ENCODE measurements around the gene CLCA2.

CLCA2 gene

DNA sequence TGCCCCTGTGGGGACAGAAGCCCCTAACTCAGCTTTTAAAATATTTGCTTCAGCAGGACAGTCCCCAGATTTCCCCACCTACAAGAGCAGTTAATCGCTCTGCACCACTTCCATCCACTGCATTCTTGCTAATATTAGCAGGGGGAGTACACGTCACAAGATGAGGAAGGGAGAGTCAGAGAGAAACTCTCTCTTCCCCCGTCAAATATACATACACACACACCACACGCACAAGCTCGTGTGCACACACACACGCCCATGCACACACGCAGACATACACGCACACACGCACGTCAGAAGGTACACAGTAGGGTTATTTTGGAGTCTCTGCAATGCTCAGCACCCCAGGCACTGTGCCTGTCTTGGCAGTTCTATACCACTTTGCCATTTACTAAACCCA, 46.9 kb downstream of the CLCA2 start (continued):
- TF ChIP-seq ZBTB6 (tag by site-specific recombination; IDR thresholded peaks at IDR 0.05), result no peak
- TF ChIP-seq ZNF701 (tag by site-specific recombination; IDR thresholded peaks at IDR 0.05), result no peak
- no peak for TF ChIP-seq ZNF555 (tag by site-specific recombination; conservative IDR thresholded peaks at IDR 0.05)
- TF ChIP-seq ZNF449 (tag by site-specific recombination; IDR thresholded peaks at IDR 0.05), result no peak
- TF ChIP-seq, protein P1, sequence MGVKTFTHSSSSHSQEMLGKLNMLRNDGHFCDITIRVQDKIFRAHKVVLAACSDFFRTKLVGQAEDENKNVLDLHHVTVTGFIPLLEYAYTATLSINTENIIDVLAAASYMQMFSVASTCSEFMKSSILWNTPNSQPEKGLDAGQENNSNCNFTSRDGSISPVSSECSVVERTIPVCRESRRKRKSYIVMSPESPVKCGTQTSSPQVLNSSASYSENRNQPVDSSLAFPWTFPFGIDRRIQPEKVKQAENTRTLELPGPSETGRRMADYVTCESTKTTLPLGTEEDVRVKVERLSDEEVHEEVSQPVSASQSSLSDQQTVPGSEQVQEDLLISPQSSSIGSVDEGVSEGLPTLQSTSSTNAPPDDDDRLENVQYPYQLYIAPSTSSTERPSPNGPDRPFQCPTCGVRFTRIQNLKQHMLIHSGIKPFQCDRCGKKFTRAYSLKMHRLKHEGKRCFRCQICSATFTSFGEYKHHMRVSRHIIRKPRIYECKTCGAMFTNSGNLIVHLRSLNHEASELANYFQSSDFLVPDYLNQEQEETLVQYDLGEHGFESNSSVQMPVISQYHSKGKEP (tag by site-specific recombination; IDR thresholded peaks at IDR 0.05), result no peak
- no peak for TF ChIP-seq ZNF18 (tag by site-specific recombination; IDR thresholded peaks at IDR 0.05)
- TF ChIP-seq PRDM1 (tag by site-specific recombination; IDR thresholded peaks at IDR 0.05), result no peak
- TF ChIP-seq ZNF202 (tag by site-specific recombination; IDR thresholded peaks at IDR 0.05; ENCODE audit: borderline replicate concordance), result no peak
- no peak for TF ChIP-seq REPIN1 (tag by site-specific recombination; IDR thresholded peaks at IDR 0.05; ENCODE audit: low read depth)

DNA sequence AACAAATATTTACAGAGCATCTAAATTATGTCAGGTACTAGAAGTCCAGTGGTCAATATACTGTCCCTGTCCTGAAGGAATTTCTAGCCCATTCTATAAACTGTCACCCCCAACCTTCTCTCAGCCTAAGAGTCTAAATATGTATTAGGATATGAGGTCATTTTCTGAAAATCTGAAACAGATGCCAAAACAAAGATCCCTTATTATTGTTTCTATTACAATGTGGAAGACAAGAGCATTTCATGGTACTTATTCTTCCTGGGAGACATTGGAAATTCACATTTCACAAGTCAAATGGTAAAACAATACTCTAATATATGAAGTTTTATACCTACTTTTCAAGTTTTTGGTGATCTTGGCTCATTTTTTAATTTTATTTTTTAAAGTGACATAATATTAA, 47.3 kb downstream of the CLCA2 start:
- POLR2A ChIA-PET, result no interaction called here
- H3K4me1 ChIP-seq (ENCODE audit: control insufficient read depth, insufficient read depth, low read length), result no peaks in the 10 kb centered on the region
- no peak overlapping the region for H3K27ac ChIP-seq (ENCODE audit: extremely low read depth, low read depth, low read length)
- no peak for TF ChIP-seq ZNF521 (tag by site-specific recombination; IDR thresholded peaks at IDR 0.05)
- TF ChIP-seq ZNF624 (tag by site-specific recombination; IDR thresholded peaks at IDR 0.05), result no peak
- no peak for TF ChIP-seq ZNF658 (tag by site-specific recombination; IDR thresholded peaks at IDR 0.05)
- no peak for TF ChIP-seq YY2 (tag by site-specific recombination; IDR thresholded peaks at IDR 0.05)
- H3K4me3 ChIP-seq (ENCODE audit: low read depth, low read length), result no peak overlapping the region
- H3K9me3 ChIP-seq (ENCODE audit: control insufficient read depth, insufficient read depth, low read depth, low read length), result no peaks in the 10 kb centered on the region
- CTCF ChIA-PET, result interaction anchor here (1.6 to 2.3 kb wide), 2 partner anchors 9 to 29 kb away, joined by 4 to 6 read pairs; no protein-coding TSS in a partner anchor
- H3K36me3 ChIP-seq (ENCODE audit: control insufficient read depth in 2 of 2, insufficient read depth in 1 of 2, low read length in 2 of 2), result no peaks in the 10 kb centered on the region

DNA sequence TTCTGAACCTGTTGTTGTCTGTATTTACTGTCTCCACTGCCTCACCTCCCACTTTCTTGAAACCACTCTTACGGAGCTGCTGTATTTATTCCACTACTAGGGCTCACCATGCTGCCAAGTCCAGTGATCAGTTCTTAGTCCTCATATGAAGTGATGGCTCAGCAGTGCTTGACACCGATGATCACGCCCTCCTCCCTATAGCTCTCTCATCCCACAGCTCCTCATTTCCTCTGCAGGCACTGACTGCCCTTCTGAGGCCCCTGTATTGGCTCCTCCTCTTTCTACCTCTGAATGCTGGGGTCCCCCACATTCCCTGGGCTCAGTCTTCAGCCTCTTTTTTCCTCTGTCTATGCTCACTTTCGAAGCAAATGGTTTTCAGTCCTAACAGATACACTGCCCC, 48.2 kb downstream of the CLCA2 start:
- TF ChIP-seq SP7 (tag by site-specific recombination; IDR thresholded peaks at IDR 0.05) (no peak), ZNF266 (tag by site-specific recombination; IDR thresholded peaks at IDR 0.05; ENCODE audit: low read depth) (no peak), BCL11A (tag by site-specific recombination; IDR thresholded peaks at IDR 0.05; ENCODE audit: low read depth) (no peak), ZNF341 (tag by site-specific recombination; IDR thresholded peaks at IDR 0.05; ENCODE audit: low read depth) (no peak), ZNF2 (tag by site-specific recombination; IDR thresholded peaks at IDR 0.05) (no peak), ZNF580 (tag by site-specific recombination; IDR thresholded peaks at IDR 0.05) (no peak)
- TF ChIP-seq, protein P2, sequence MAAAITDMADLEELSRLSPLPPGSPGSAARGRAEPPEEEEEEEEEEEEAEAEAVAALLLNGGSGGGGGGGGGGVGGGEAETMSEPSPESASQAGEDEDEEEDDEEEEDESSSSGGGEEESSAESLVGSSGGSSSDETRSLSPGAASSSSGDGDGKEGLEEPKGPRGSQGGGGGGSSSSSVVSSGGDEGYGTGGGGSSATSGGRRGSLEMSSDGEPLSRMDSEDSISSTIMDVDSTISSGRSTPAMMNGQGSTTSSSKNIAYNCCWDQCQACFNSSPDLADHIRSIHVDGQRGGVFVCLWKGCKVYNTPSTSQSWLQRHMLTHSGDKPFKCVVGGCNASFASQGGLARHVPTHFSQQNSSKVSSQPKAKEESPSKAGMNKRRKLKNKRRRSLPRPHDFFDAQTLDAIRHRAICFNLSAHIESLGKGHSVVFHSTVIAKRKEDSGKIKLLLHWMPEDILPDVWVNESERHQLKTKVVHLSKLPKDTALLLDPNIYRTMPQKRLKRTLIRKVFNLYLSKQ (tag by site-specific recombination; IDR thresholded peaks at IDR 0.05; ENCODE audit: borderline replicate concordance), result no peak
- TF ChIP-seq, protein P3, sequence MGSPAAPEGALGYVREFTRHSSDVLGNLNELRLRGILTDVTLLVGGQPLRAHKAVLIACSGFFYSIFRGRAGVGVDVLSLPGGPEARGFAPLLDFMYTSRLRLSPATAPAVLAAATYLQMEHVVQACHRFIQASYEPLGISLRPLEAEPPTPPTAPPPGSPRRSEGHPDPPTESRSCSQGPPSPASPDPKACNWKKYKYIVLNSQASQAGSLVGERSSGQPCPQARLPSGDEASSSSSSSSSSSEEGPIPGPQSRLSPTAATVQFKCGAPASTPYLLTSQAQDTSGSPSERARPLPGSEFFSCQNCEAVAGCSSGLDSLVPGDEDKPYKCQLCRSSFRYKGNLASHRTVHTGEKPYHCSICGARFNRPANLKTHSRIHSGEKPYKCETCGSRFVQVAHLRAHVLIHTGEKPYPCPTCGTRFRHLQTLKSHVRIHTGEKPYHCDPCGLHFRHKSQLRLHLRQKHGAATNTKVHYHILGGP (tag by site-specific recombination; IDR thresholded peaks at IDR 0.05), result no peak
- H3K4me3 ChIP-seq (ENCODE audit: low read depth, low read length), result no peak overlapping the region
- CTCF ChIA-PET, result interaction anchor here (0.6 to 2.7 kb wide), 7 partner anchors 8 to 237 kb away, joined by 3 to 19 read pairs (median 6); no protein-coding TSS in a partner anchor
- no peaks in the 10 kb centered on the region for H3K9me3 ChIP-seq (ENCODE audit: control insufficient read depth, insufficient read depth, low read depth, low read length)
- no peaks in the 10 kb centered on the region for H3K4me1 ChIP-seq (ENCODE audit: control insufficient read depth, insufficient read depth, low read length)
- POLR2A ChIA-PET, result no interaction called here
- no peaks in the 10 kb centered on the region for H3K36me3 ChIP-seq (ENCODE audit: control insufficient read depth in 2 of 2, insufficient read depth in 1 of 2, low read length in 2 of 2)
- H3K27ac ChIP-seq (ENCODE audit: extremely low read depth, low read depth, low read length), result no peak overlapping the region
